HG02610 (cell line): Measurements from ENCODE around the gene ITPRID1.
A peak's percentile ranks its signal among the peaks of the same experiment; 100 is the strongest.

Source experiments
- ATAC-seq: cut with Tn5 transposase; IDR thresholded peaks from one replicate; pipeline ENCODE4 v1.9.1; 2021; ENCODE audit warnings: mild to moderate bottlenecking, moderate library complexity; ENCODE audit not compliant: unreplicated experiment

ITPRID1 gene

DNA sequence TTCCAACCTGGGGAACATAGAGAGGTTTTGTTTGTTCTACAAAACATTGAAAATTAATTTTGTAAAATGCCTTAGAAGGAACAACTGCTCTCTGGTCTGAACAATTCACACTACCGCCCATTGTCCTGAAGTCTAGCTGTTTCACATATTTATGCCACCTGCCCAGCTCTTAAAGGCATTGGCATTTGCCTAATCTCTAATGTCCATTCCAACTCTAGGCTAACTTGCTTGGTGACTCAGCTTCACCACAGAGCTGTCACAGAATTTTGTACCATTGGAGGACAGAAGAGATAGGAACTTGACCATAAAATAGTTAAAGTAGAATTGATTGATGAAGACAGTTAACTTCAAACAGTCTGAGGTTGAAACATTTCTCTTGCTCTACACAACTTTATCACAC is 119.6 kb downstream of the ITPRID1 start:
- ATAC-seq = no peak

DNA sequence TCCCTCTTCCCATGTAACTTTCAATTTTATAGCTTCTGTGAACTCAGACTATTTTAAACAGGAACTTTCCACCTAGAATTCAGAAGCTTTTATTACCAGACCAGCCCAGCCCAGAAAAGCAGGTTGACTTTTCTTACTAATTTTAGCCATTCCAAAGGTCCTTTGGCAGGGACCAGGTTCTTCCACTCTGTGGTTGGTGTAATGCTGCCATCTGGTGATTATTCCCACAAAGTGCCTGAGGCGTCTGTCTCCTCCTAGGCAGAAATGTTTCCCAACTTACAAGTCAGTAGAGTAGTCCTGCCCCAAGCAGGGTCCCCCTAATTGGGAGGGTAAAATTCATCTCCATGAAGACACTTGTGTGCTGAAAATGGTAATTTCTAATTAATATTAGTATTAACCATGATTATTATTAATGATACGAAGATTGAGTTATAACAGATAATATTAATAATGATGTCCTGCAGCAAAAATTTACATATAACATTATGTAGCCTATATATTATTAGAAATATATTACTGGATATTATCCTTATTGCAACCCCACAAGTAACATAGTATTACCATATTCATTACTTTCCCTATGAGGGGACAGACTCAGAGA is 120.1 kb downstream of the ITPRID1 start:
- no peak for ATAC-seq

DNA sequence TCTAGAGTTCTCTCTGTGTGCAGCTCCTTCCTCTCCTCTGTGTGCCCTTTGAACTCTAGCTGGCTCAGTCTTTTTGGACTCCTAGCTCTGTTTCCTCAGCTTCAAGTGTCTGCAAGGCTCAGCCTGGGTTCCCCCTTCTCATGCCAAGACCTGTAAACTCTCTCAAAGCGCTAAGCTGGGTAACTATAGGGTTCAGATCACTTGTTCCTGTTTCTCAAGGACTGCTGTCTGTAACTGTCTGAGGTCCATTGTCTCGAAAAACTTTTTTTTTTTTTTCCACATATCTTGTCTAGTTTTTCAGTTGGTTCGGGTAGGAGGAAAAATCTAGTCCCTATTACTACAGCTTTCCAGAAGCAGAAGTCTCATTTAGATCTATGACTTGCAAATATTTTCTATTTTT is 126.5 kb downstream of the ITPRID1 start:
- no peak for ATAC-seq

DNA sequence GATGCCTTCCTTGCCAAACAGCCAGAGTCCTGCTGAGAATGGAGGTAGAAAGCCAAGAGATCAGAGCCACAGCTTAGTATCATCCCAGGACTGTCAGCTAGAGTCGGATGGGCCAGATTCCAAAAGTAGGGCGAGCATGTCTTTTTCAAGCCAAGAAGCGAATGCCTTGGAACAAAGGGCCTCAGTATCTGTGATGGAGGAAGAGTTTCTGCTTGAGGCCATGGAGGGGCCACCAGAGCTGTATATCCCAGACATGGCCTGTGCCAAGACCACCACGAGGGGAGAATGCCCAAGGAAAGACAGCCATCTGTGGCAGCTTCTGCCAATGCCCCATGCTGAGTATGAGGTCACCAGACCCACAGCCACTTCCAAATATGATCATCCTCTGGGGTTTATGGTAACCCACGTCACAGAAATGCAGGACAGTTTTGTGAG is 128.8 kb downstream of the ITPRID1 start:
- no peak for ATAC-seq

DNA sequence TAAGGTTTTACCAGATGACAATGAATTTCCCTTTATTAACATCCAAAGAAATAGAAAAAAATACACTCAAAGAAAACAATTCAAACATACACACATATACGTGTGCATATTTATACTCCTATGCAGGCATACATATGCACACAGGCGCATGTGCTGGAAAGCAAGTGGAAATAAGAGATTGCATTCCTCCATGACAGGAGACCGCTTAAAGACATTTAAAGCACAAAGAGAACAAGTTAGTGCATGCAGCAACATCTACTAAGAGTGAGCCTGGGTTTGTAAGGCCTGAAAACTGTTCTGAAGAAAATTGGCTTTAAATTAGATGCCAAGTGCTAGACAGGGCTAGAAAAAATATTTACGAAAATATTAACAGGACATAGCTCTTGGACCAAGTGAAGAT is 133.1 kb downstream of the ITPRID1 start:
- ATAC-seq = no peak

DNA sequence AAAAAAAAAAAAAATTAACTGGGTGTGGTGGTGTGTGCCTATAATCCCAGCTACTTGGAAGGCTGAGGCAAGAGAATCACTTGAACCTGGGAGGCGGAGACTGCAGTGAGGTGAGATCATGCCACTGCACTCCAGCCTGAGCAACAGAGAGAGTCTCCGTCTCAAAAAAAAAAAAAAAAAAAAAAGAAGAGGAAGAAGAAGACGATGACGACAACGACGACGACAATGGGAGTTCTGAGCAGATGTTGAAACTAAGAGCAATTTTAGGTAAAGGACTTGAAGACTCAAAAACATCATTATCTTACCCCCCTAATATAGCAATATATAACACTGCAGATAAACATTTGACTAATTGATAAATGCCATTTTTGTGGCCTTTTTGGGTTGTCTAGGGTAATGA is 133.6 kb downstream of the ITPRID1 start:
- no peak for ATAC-seq

DNA sequence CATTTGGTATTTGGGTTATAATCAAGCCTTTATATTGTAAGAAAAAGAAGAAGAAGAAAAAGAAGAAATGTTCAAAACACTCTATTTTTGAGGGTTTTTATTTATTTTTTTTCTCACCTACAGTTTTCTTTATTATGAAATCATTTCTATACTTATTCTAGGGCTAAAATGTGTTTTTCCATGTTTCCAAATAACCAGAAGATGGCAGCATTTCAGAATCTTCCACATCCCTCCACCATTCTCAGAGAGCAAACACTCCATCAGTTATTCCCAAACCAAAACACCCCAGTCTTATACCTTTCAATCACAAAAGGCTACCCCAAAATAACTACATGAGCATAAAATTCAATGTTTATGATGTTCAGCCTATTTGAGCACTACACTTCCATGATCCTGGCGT is 134.4 kb downstream of the ITPRID1 start:
- no peak for ATAC-seq

DNA sequence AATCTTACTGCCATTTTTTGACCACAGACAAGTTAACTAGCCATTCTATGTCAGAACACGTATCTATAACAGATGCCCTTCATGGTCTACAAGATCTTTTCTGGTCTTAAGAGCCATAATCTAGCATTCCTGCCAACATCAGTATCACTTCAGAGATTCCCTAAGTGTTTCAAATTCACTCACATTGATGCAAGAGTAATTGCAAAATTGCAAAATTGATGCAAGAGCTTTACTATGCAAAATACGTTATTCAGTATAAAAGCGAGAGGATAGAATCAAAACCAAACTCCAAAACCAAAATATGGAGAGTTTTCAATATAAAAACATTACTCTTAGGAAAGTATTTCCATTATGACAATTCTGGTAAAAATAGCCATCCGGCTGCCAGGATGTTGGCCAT is 135.0 kb downstream of the ITPRID1 start:
- ATAC-seq = no peak

DNA sequence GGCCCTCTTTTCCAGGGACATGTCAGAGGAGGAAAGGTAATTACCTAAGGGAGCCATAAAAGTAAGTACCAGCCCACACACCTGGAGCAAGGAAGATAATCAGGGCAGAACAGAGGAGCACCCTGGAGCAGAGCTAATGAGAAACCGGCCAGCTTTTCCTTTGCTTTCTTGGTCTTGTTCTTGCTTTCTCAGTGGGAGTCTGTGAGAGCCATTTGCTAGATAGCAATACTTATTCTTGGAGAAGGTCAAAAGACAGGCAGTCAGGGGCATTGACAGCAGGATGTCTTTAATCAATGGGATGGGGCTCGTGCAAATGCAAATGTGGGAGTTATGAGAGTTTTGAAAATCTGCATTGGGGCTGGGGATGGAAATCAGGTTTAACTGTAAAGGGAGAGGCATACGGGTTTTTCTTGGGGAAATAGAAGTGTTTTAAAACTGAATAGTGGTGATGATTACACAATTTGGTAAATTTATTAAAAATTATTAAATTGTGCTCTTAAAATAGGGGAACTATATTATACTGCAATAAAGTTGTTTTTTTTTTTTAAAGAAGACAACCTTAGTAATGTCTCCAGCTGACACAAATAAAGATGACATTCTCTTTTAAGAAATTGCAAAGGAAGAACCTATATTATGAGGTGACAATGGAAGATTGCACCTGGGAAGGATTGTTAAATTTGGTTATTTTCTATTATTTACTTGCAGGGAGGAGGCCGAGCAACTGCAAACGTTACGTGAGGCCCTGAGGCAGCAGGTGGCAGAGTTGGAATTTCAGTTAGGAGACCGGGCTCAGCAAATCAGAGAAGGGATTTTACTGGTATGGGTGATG is 137.6 kb downstream of the ITPRID1 start:
- no peak for ATAC-seq

DNA sequence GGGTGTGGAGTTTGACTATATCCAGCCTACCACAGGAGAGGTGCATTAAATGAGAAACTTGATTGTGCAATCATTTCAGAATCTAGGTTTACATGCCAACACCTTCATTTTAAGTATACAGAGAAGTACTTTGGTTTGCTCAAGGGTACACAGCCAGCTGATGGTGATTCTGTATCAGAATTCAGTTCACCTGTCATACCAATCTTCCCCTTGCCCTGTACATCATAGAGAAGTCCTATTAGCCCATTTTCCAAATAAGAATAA is 138.1 kb downstream of the ITPRID1 start:
- no peak for ATAC-seq

DNA sequence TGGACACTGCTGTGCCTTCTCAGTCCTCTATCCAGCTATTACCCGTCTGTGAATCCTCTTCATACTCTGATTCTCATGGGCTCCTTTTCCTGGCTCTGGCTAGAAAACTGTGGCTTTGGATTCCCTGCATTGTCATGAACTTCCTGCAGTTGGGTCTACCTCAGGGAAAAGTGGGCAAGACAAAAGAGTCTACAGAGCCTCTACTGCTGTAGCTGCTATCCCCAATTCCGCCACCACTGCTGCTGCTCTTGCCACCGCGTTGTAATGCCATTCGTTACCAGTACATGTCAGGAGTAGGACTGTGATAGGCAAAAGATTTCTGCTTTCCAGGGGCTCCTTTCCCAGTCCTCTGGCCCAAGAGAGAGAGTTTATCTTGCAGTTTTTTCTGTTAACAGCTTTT is 149.2 kb downstream of the ITPRID1 start:
- no peak for ATAC-seq

DNA sequence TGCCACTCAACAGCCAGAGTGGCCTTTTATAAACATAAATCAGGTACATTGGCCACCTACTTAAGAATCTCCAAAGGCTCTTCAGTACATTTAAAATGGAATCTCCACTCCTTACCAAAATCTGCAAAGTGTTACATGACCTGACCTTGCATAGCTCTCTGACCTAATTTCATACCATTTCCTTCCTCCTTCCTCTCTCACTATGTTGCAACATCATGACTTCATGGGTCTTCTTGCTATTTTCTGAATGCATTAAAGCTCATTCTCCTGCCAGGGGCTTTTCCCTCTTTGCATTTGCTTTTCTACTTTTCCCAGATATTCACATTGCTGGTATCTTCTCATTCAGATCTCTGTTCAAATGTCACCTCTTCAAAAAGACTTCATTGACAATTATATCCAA is 151.0 kb downstream of the ITPRID1 start:
- ATAC-seq = no peak

DNA sequence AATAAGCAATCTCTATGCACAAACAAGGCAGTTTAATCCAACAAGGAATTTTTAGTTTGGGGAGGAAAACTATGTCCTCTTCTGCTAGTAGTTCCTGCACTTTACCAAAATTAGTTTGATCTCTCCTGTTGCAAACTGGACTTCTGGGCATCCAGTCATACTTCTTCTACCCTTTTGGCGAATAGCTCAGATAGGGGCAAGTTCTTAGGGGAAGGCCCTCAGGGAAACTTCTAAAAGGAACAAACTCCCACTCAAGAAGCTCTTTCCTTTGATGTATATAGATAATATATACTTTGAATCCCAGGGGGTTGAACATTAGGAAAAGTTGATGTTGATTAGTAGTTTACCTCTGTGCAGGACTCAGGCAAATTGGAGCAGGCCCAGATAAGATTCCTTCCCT is 151.7 kb downstream of the ITPRID1 start:
- no peak for ATAC-seq

DNA sequence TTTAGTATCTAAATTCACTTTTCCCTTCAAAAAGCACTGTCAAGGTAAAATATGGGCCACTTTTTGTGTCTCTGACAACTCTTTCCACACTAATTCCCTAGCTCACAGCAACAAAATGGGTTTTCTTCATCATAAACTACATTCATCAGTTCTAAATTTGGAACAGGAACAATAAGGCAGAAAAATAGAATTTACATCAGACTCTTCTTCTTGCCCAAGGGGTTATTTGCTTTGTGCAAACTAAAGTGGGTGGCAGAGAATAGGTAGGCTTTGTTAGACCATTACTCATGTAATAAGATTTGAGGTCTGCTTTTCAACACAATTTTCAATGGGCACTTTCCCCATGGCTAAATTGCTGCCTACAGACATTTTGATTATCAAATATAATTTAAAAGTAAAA is 155.6 kb downstream of the ITPRID1 start:
- ATAC-seq = no peak

DNA sequence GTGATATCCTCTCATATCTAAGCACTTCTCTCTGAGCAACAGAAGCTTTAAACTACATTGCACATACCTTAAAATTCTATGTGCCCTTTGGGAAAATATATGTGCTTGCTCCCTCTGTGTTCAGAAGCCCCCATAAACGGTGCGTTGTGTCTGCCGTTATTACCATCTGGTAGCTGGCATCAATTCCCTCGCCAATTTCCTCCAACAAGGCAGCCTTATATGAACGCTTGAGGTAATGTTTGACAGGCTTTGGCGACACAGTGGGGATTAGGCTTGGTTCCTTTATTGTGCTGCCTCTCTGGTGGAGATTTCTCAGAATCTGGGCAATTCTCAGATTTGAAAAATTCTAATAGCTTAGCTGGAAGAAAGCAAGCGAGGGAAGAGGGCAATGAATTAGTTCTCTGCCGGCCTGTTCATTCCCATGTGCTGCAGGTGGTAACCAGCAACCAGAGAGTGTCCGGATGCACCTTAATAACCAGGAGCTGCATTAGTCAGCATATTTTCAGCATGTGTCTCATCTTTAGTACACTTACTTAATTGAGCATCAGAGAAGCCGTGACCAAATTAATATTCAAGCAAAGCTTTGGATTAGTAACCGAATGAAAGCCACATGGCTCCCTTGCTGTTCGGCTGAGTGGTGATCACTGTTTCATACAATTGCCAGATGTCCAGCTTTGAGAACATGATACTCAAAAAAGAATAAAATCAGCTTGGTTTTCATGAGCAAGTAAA is 165.8 kb downstream of the ITPRID1 start:
- ATAC-seq = no peak

DNA sequence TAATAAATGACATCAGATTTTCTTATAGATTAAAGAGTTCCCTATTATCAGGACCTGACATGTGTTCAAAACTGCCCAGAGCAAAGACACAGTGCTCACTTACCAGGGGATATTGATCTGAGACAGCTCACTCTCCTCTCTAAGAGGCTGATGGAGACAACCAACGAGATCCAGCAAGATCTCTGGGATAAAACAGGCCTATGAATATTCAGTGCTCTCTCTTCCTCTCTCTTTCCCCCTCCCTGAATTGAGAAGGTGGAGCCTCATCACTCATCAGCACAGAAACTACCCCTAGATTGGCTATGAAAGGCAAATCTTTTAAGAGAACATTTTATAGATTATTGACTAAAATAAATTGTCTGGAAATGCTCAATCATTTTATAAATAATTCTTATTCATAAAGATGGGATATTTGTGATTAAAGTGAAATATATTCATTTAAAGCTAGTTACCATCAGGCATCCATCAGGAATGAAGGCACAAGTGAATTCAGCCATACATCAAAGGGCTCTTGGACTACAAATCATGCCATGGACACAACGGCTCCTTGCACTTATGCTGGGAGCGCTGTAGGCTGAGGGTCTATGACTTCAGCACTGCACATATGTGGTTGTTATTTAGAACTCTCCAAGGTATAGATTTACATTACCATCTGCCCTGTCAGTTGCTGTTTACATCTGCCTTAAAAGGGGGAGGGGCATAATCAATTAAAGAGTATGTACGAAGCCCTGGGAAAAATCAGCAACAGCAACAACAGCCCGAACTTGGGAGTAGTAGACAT is 169.7 kb downstream of the ITPRID1 start:
- no peak for ATAC-seq

DNA sequence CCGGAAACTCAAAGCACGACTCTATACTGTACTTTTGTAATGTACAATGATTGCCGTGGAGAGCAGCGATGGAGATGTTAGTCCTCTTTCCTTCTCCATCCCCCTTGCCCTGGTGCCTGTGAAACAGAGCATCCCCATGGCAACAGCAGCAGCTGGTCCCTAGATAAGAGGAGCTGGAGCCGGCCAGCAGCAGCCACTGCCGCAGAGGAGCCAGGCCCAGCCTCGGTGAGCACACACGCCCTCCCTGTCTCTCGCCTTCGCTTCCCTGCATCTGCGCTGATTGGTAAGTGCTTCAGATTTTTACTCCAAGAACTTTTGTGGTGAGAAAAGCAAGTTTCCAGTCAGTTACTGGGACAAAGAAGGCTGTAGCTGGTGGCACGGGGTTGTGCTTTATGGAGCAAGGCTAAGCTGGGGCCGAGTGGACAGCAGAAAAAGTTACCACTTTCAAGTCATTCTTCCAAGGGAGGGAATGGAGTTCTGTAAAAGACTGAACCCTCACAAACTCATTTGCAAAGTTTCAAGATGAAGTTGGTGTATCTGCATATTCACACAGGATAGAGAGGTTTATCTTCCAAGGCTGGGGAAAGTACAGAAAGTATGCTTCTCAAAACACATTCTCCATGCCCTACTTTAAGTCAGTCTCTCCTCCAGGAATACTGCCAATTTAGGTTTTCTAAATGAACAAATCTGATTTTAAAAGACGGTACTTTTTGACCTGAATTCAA is 173.3 kb downstream of the ITPRID1 start, which contains the start of gene PPP1R17:
Gene PPP1R17 (plus strand): TSS at position 192 of the 725 bp plus-strand sequence. CDS start 5,227 bp downstream, outside the sequence.
- no peak for ATAC-seq

DNA sequence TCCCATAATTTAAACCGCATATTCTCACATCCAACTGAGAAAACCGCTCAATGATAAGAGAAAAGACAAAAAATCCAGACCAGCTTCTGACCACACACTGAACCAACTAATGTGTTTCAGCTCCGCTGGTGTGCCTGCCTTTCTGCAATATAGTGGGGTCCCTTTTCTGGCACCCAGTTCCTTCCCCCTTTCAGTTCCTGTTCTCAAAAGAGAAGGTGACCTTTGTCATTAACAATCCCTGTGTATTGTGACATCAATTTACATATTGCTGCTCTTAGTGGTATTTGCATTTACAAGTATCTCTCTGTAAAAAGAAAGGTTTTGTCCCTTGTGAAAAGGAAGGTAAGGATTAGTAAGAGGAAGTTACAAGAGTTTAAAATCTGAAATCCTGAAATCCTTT is 174.5 kb downstream of the ITPRID1 start:
- peak; percentile 89 for ATAC-seq

DNA sequence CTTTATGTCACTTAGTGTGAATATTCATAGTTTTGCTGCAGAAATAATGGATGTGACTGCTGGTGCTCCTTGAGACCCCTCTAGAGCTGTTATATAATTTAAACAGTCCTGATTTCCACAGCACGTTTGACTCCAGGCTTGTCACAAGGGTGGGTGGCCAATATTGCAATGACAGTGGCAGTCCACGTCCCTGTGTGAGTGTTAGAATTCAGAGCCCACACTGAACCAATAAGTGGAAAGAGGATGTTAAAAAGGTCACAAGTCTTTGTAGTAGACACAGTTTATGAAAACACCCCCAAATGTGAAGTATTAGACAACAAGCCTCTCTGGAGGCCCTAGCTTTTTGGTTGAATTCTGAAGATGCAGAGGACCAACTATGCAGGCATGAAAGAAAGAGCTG is 175.1 kb downstream of the ITPRID1 start:
- ATAC-seq = no peak

DNA sequence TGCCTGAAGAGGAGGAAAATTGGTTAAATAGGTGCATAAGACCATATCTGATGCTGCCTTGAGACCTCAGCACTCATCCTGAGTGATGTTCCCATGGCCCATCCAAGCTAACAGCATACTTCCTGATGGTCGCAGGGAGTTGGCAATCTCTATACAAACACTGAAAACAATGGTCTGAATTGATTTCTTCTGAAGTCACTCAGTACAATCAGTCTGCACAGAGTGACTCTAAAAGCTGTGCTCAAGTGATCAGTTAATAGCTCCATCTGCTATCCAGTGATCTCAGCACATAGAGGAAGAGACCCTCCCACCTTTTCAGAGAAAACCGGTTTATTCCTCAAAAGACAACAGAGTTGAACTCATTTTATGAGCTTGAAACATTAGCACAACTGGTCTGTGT is 177.0 kb downstream of the ITPRID1 start:
- ATAC-seq = no peak

DNA sequence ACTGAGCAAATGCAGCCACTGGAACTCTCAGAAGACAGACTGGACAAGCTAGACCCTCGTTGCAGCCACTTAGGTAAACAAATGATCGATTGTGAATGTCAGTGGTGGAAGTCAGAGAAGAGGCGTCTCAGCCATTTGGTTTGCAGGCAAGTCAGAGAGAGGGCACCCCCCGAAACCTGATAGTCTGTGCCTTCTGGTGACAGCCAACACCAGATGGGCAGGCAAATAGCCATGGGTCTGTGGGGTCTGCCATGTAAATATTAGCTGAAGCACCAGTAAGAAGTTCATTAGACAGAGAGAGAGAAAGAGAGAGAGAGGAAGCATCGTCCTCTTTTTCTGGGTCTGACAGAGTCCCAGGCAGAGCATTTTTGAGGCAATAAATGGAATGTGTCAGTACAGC is 178.6 kb downstream of the ITPRID1 start:
- no peak for ATAC-seq
